ENCODE results near the gene TGM2.
A peak's percentile ranks its signal among the peaks of the same experiment; 100 is the strongest.

Gene TGM2

GRCh38 chr20:38126146-38126921, 38.7 kb downstream of the TGM2 start:
- POLR2A ChIA-PET = no interaction called here

DNA sequence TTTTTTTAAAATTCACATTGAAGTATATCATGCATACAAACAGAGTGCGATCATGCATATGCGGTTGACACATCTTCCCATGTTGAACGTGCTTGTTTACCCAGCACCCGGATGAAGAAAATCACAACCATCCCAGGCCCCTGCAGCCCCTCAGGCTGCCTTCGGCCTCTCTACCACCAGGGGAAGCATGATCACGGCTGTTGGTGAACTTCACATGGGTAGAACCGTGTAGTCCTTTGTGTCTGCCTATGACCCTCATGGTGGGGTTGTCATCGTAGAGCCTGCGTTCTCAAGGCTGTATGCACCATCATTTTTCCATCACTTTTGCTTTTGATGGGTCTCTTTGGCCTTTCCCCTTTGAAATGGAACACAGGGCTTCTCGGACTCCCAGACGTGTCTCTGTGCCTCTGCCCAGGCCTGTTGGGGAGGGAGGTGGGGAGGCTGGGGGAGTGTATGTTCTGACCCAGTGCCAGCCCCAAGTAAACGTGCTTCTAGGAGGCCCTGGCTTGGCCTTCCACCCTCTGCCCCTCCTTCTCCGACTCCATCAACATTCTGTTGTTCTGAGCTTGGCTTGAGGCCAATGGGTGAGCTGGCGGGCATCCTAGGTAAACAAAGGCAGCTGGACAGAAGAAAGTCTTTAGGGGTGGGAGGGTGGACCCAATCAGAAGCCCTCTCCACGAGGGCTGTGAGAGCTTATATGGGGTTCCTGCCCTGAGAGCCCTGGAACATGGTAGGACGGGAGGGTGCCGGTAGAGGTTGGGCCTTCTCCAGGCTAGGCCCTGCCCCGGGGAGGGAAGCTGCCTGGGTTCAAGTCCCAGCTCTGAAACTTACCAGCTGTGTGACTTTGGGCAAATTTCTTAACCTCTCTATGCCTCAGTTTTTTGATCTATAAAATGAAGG, 39.7 kb downstream of the TGM2 start:
- CTCF ChIA-PET = interaction anchor here (0.8 kb wide), 1 partner anchor 12 kb away, joined by 5 read pairs; no protein-coding TSS in a partner anchor
- H3K4me1 ChIP-seq (ENCODE audit: control insufficient read depth, insufficient read depth, low read length) = no peaks in the 10 kb centered on the region
- no peak overlapping the region for H3K4me3 ChIP-seq (ENCODE audit: low read depth, low read length)
- no peaks in the 10 kb centered on the region for H3K36me3 ChIP-seq (ENCODE audit: control insufficient read depth in 2 of 2, insufficient read depth in 1 of 2, low read length in 2 of 2)
- H3K9me3 ChIP-seq (ENCODE audit: control insufficient read depth, insufficient read depth, low read depth, low read length) = no peaks in the 10 kb centered on the region
- POLR2A ChIA-PET = no interaction called here
- peak; percentile 48; the same call in 1 of the 2 replicates for TF ChIP-seq ZNF398 (tag by site-specific recombination; IDR thresholded peaks at IDR 0.05)
- TF ChIP-seq, protein P1, sequence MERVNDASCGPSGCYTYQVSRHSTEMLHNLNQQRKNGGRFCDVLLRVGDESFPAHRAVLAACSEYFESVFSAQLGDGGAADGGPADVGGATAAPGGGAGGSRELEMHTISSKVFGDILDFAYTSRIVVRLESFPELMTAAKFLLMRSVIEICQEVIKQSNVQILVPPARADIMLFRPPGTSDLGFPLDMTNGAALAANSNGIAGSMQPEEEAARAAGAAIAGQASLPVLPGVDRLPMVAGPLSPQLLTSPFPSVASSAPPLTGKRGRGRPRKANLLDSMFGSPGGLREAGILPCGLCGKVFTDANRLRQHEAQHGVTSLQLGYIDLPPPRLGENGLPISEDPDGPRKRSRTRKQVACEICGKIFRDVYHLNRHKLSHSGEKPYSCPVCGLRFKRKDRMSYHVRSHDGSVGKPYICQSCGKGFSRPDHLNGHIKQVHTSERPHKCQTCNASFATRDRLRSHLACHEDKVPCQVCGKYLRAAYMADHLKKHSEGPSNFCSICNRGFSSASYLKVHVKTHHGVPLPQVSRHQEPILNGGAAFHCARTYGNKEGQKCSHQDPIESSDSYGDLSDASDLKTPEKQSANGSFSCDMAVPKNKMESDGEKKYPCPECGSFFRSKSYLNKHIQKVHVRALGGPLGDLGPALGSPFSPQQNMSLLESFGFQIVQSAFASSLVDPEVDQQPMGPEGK (tag by site-specific recombination; IDR thresholded peaks at IDR 0.05) = 0 out of 2 replicates have a peak, but pooled peaks have one; percentile 16
- peak; percentile 48; the same call in 1 of the 2 replicates for TF ChIP-seq KLF16 (tag by site-specific recombination; IDR thresholded peaks at IDR 0.05)
- TF ChIP-seq, protein P2, sequence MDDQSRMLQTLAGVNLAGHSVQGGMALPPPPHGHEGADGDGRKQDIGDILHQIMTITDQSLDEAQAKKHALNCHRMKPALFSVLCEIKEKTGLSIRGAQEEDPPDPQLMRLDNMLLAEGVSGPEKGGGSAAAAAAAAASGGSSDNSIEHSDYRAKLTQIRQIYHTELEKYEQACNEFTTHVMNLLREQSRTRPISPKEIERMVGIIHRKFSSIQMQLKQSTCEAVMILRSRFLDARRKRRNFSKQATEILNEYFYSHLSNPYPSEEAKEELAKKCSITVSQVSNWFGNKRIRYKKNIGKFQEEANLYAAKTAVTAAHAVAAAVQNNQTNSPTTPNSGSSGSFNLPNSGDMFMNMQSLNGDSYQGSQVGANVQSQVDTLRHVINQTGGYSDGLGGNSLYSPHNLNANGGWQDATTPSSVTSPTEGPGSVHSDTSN (CRISPR knock-in tag; IDR thresholded peaks at IDR 0.05) = no peak
- peak; percentile 46; the same call in 1 of the 2 replicates for TF ChIP-seq PRDM10 (tag by site-specific recombination; IDR thresholded peaks at IDR 0.05)
- no peak for TF ChIP-seq ZNF350 (tag by site-specific recombination; IDR thresholded peaks at IDR 0.05)
- H3K27ac ChIP-seq (ENCODE audit: extremely low read depth, low read depth, low read length) = no peak overlapping the region

More at GRCh38 chr20:38126146-38126921, 38.7 kb downstream of the TGM2 start:
- H3K9me3 ChIP-seq (ENCODE audit: control insufficient read depth, insufficient read depth, low read depth, low read length) = no peaks in the 10 kb centered on the region
- no peak overlapping the region for H3K4me3 ChIP-seq (ENCODE audit: low read depth, low read length)
- CTCF ChIA-PET = interaction anchor here (0.8 to 3.2 kb wide), 2 partner anchors 12 to 13 kb away, joined by 5 to 19 read pairs; no protein-coding TSS in a partner anchor
- TF ChIP-seq ZNF514 (tag by site-specific recombination; IDR thresholded peaks at IDR 0.05) (no peak), ZFP3 (tag by site-specific recombination; IDR thresholded peaks at IDR 0.05; ENCODE audit: low read depth) (peak; percentile 95)
- H3K4me1 ChIP-seq (ENCODE audit: control insufficient read depth, insufficient read depth, low read length) = no peaks in the 10 kb centered on the region
- no peak overlapping the region for H3K27ac ChIP-seq (ENCODE audit: extremely low read depth, low read depth, low read length)
- no peaks in the 10 kb centered on the region for H3K36me3 ChIP-seq (ENCODE audit: control insufficient read depth in 2 of 2, insufficient read depth in 1 of 2, low read length in 2 of 2)
